Mesendoderm (in vitro differentiated cells): ENCODE measurements around the gene ARAP2.

Source experiments
- DNase-seq: peaks from one replicate; pipeline ENCODE4 v3.0.0; 2013
- H2AK5ac ChIP-seq: 2 replicates; pipeline ENCODE4 v1.6.1; 2013; ENCODE audit warnings: low read length, inconsistent platforms
- H2BK120ac ChIP-seq: 2 replicates; pipeline ENCODE4 v1.6.1; 2013; ENCODE audit warnings: low read depth, mild to moderate bottlenecking, low read length, moderate library complexity, mixed read lengths
- H2BK15ac ChIP-seq: replicated peaks from 2 replicates; pipeline ENCODE4 v1.6.1; 2013; ENCODE audit warnings: low read depth, mild to moderate bottlenecking, moderate library complexity
- H2BK5ac ChIP-seq: 2 replicates; pipeline ENCODE4 v1.6.1; 2013; ENCODE audit warnings: low read length, inconsistent platforms
- H3K18ac ChIP-seq: 2 replicates; pipeline ENCODE4 v1.6.1; 2013; ENCODE audit warnings: mild to moderate bottlenecking, low read length, mixed read lengths
- H3K23ac ChIP-seq: one replicate; pipeline ENCODE4 v1.6.1; 2013; ENCODE audit warnings: low read length
- H3K27ac ChIP-seq: 2 replicates; pipeline ENCODE4 v1.5.1; 2013; ENCODE audit warnings: low read depth, mild to moderate bottlenecking, inconsistent platforms, low read length, moderate library complexity
- H3K27me3 ChIP-seq: 2 replicates; pipeline ENCODE4 v1.6.1; 2013; ENCODE audit warnings: low read length, control low read depth, mild to moderate bottlenecking, inconsistent platforms; ENCODE audit not compliant: insufficient read depth, poor library complexity
- H3K36me3 ChIP-seq: 2 replicates; pipeline ENCODE4 v1.6.1; 2013; ENCODE audit warnings: low read length, inconsistent platforms; ENCODE audit not compliant: control insufficient read depth, insufficient read depth
- H3K4ac ChIP-seq: one replicate; pipeline ENCODE4 v1.6.1; 2013; ENCODE audit warnings: low read depth, mild to moderate bottlenecking, low read length, moderate library complexity
- H3K4me1 ChIP-seq: 2 replicates; pipeline ENCODE4 v1.6.1; 2013; ENCODE audit warnings: low read depth, low read length, inconsistent platforms; ENCODE audit not compliant: control insufficient read depth
- H3K4me2 ChIP-seq: 2 replicates; pipeline ENCODE4 v1.6.1; 2013; ENCODE audit warnings: low read length
- H3K4me3 ChIP-seq: 2 replicates; pipeline ENCODE4 v1.5.1; 2013; ENCODE audit warnings: mild to moderate bottlenecking, low read length
- H3K56ac ChIP-seq: one replicate; pipeline ENCODE4 v1.6.1; 2013; ENCODE audit warnings: low read length
- H3K79me1 ChIP-seq: 2 replicates; pipeline ENCODE4 v1.6.1; 2013; ENCODE audit warnings: low read length, inconsistent platforms
- H3K79me2 ChIP-seq: 2 replicates; pipeline ENCODE4 v1.6.1; 2013; ENCODE audit warnings: mild to moderate bottlenecking, low read length; ENCODE audit not compliant: control insufficient read depth, insufficient read depth
- H3K9ac ChIP-seq: 2 replicates; pipeline ENCODE4 v1.6.1; 2013; ENCODE audit warnings: low read length, inconsistent platforms
- H4K5ac ChIP-seq: one replicate; pipeline ENCODE4 v1.6.1; 2013; ENCODE audit warnings: low read length
- H4K8ac ChIP-seq: one replicate; pipeline ENCODE4 v1.6.1; 2013; ENCODE audit warnings: low read depth, mild to moderate bottlenecking, control low read depth, low read length, moderate library complexity
- WGBS: extraction: QIAGEN DNeasy Blood & Tissue Kit; methylation state at CpG from one replicate; pipeline ENCODE4 v1.1.7; 2013; ENCODE audit warnings: low lambda C conversion rate, missing lambda C conversion rate; ENCODE audit not compliant: insufficient coverage; ENCODE audit errors: extremely low coverage; 5-methylcytosine and 5-hydroxymethylcytosine counted together

The ARAP2 gene

DNA sequence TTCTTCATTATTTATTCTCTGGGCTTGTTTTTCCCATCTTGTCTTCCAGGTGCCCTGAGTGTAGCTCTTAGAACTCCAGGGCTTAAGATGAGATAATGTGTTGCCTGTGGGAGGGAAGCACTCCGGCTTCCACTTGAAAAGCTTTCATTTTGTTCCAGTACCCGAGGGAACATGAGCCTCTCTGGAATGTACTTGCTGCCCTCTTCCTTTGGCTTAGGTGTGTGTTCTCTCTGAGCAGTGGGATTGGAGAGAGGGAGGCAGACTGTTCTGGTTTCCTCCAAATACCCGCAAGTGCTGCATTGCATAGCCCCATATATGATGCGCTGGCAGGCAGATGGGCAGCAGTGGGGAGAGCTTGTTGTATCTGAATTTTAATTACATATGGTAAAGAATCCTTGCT lies 36.2 kb upstream of the ARAP2 start:
- no peak overlapping the region for H3K18ac ChIP-seq
- H3K4me2 ChIP-seq = no peak overlapping the region
- no peak overlapping the region for H4K5ac ChIP-seq
- H3K4me1 ChIP-seq = peaks cover 5% of the 10 kb centered on the region
- no peak overlapping the region for H3K23ac ChIP-seq
- H2BK15ac ChIP-seq = no peak overlapping the region
- no peak overlapping the region for H2AK5ac ChIP-seq
- WGBS = no CpG with 5 or more reads among the region's 4 CpGs
- no peak overlapping the region for H3K56ac ChIP-seq
- no peak overlapping the region for H3K27ac ChIP-seq
- H2BK5ac ChIP-seq = no peak overlapping the region
- peak; percentile 62 for DNase-seq
- no peak overlapping the region for H3K4ac ChIP-seq
- H3K4me3 ChIP-seq = no peak overlapping the region
- H3K36me3 ChIP-seq = no peaks in the 10 kb centered on the region
- H3K27me3 ChIP-seq = no peaks in the 10 kb centered on the region
- no peak overlapping the region for H4K8ac ChIP-seq
- no peaks in the 10 kb centered on the region for H3K79me1 ChIP-seq
- no peak overlapping the region for H2BK120ac ChIP-seq
- H3K79me2 ChIP-seq = no peaks in the 10 kb centered on the region
- H3K9ac ChIP-seq = no peak overlapping the region

DNA sequence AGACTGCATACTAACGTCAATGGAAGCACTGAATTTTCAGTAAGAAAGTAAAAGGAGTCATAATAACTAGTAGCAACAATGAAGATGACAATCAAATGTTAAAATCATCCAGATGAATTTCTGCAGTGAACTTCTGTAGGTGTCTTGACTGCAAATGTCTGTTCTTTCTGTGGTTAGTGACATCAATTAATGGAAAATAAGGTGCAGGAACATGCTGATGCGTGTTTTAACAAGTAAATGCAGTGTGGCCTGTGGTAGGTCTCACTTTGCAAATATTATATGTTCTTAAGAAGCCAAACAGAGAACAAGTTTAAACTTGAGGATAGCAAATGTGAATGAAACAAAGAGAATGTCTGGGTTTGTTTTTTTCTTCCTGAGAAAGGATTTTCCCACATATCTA lies 34.5 kb upstream of the ARAP2 start:
- Histone ChIP-seq H4K8ac (no peak overlapping the region), H2AK5ac (no peak overlapping the region), H2BK15ac (no peak overlapping the region), H3K27me3 (no peaks in the 10 kb centered on the region), H3K56ac (no peak overlapping the region), H2BK120ac (no peak overlapping the region), H3K79me2 (no peaks in the 10 kb centered on the region), H3K23ac (no peak overlapping the region), H3K9ac (no peak overlapping the region), H3K79me1 (no peaks in the 10 kb centered on the region), H2BK5ac (no peak overlapping the region), H3K4me2 (no peak overlapping the region), H3K36me3 (no peaks in the 10 kb centered on the region), H3K18ac (no peak overlapping the region), H3K4me3 (no peak overlapping the region), H4K5ac (no peak overlapping the region), H3K4me1 (peaks cover 5% of the 10 kb centered on the region), H3K4ac (no peak overlapping the region), H3K27ac (no peak overlapping the region)
- DNase-seq = no peak
- WGBS = no CpG with 5 or more reads among the region's 2 CpGs

DNA sequence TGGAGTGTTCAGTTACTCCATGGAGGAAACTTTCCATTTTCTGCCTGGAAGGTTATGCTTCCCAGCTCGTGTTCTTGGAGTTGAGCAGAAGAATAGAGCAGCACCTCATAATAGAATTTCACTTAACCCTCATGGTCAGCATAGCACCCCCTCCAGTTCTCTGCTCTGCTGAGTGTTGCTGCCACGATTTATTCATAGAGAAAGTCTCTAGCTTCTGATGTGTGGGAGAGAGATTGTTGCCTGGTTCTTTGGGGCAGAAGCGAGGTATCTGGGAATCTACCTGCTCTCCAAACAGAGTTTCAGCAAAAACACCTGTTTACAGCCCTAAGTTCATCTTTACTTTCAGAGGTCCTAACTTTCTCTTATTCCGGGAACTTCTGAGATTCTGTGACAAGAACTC lies 33.2 kb upstream of the ARAP2 start:
- H3K9ac ChIP-seq = no peak overlapping the region
- DNase-seq = no peak
- no peak overlapping the region for H3K27ac ChIP-seq
- no peak overlapping the region for H3K4ac ChIP-seq
- no peak overlapping the region for H2BK15ac ChIP-seq
- H3K79me2 ChIP-seq = no peaks in the 10 kb centered on the region
- H3K27me3 ChIP-seq = no peaks in the 10 kb centered on the region
- H4K5ac ChIP-seq = no peak overlapping the region
- H3K79me1 ChIP-seq = no peaks in the 10 kb centered on the region
- no peak overlapping the region for H3K4me2 ChIP-seq
- H3K18ac ChIP-seq = no peak overlapping the region
- H4K8ac ChIP-seq = no peak overlapping the region
- no peak overlapping the region for H3K4me3 ChIP-seq
- no peak overlapping the region for H2BK5ac ChIP-seq
- no peak overlapping the region for H3K56ac ChIP-seq
- H3K4me1 ChIP-seq = peaks cover 5% of the 10 kb centered on the region
- H2BK120ac ChIP-seq = no peak overlapping the region
- H3K23ac ChIP-seq = no peak overlapping the region
- H3K36me3 ChIP-seq = no peaks in the 10 kb centered on the region
- H2AK5ac ChIP-seq = no peak overlapping the region
- WGBS = no CpG with 5 or more reads among the region's 4 CpGs

DNA sequence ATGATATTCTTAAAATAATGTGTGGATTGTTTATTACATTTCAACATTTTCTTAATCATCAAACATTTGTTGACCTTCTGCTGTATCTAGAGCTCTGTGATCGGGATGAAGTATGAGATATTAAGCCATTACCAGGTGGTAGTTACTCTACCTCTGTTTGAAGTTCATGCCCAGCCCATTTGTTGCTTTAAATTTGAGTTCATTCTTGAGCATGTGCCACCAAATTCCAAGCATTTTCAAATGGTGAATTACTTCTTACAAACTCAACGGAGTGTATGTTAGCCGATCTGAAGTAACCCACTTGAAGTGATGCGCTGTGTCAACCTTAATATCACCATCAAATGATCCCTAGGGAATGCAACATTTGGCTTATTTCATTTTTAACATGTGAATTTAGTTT lies 29.8 kb upstream of the ARAP2 start:
- Histone ChIP-seq H2BK15ac (no peak overlapping the region), H3K4me1 (no peaks in the 10 kb centered on the region), H3K23ac (no peak overlapping the region), H3K18ac (no peak overlapping the region), H2BK120ac (no peak overlapping the region), H3K36me3 (no peaks in the 10 kb centered on the region), H3K27ac (no peak overlapping the region), H3K4ac (no peak overlapping the region), H3K79me2 (no peaks in the 10 kb centered on the region), H3K27me3 (no peaks in the 10 kb centered on the region), H3K56ac (no peak overlapping the region), H2AK5ac (no peak overlapping the region), H2BK5ac (no peak overlapping the region), H3K79me1 (no peaks in the 10 kb centered on the region), H3K4me2 (no peak overlapping the region), H4K5ac (no peak overlapping the region), H3K4me3 (no peak overlapping the region), H3K9ac (no peak overlapping the region), H4K8ac (no peak overlapping the region)
- WGBS = no CpG with 5 or more reads among the region's 4 CpGs
- DNase-seq = peak; percentile 3

DNA sequence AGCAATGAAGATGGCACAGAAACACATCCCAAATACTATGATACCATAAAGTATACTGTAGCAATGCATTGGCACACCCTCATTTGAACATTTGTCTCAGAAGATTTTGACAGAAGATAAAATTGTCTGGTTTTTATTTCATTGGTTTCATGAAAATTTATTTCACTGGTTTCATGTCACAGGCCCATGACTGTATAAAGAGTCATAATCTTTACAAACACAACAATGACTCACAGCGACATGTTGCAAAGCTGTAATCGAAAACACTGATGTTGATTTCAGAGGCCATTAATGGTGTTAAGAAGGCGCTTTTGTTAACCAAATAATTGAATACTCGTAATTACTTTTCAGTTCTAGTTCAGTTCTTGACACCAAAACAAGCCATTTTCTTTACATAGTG lies 29.0 kb upstream of the ARAP2 start:
- no peak overlapping the region for H3K4me2 ChIP-seq
- no peaks in the 10 kb centered on the region for H3K36me3 ChIP-seq
- no peaks in the 10 kb centered on the region for H3K4me1 ChIP-seq
- H3K4me3 ChIP-seq = no peak overlapping the region
- WGBS = no CpG with 5 or more reads among the region's 4 CpGs
- H3K27me3 ChIP-seq = no peaks in the 10 kb centered on the region
- H3K18ac ChIP-seq = no peak overlapping the region
- H3K23ac ChIP-seq = no peak overlapping the region
- no peak overlapping the region for H3K27ac ChIP-seq
- H2BK5ac ChIP-seq = no peak overlapping the region
- no peak overlapping the region for H3K9ac ChIP-seq
- H3K56ac ChIP-seq = no peak overlapping the region
- no peak overlapping the region for H2BK15ac ChIP-seq
- no peak for DNase-seq
- no peak overlapping the region for H2BK120ac ChIP-seq
- H3K79me2 ChIP-seq = no peaks in the 10 kb centered on the region
- H4K5ac ChIP-seq = no peak overlapping the region
- H3K4ac ChIP-seq = no peak overlapping the region
- H3K79me1 ChIP-seq = no peaks in the 10 kb centered on the region
- no peak overlapping the region for H4K8ac ChIP-seq
- no peak overlapping the region for H2AK5ac ChIP-seq

DNA sequence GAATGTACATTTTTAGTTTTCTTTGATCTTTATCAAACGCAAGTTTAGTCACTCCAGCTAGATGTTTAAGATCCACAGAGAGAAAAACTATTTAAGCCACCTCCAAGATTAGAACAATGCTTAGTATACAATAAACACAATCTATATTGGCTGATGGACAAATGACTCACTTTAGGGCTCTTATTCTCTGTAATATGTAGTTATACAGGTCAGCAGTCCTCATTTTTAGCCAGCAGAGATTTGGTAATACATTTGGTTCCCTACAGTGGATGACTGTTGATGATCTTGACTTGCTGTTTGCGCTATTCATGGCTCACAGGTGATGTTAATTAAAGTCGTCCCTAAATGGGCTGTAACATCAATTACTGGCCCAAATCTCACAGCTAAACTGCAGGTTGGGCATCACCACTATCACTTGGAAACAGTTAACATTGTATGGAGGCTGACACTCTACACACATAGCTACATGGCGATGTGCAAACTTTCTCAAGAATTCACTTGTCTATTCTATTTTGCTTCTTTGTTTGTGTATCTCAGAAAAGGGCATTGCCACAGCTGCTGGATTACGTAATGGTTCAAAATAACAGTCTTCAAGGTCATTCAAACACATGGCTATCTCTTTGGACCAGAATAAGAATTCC lies 25.3 kb upstream of the ARAP2 start:
- Histone ChIP-seq H3K23ac (no peak overlapping the region), H4K5ac (no peak overlapping the region), H3K79me1 (no peaks in the 10 kb centered on the region), H4K8ac (no peak overlapping the region), H2BK15ac (no peak overlapping the region), H3K4me3 (no peak overlapping the region), H3K4me1 (no peaks in the 10 kb centered on the region), H2BK120ac (no peak overlapping the region), H2AK5ac (no peak overlapping the region), H3K4ac (no peak overlapping the region), H2BK5ac (no peak overlapping the region), H3K27me3 (no peaks in the 10 kb centered on the region), H3K27ac (no peak overlapping the region), H3K36me3 (no peaks in the 10 kb centered on the region), H3K18ac (no peak overlapping the region), H3K56ac (no peak overlapping the region), H3K79me2 (no peaks in the 10 kb centered on the region), H3K4me2 (no peak overlapping the region), H3K9ac (no peak overlapping the region)
- DNase-seq = no peak
- WGBS = no CpG with 5 or more reads among the region's 5 CpGs
